GM15510 (cell line): ENCODE results near the gene TAGLN.

ENCODE experiments used
- POLR2A ChIP-seq: IDR thresholded peaks from 3 replicates; pipeline ENCODE4 v1.6.1; 2011; ENCODE audit warnings: borderline replicate concordance; ENCODE audit not compliant: insufficient read length; ENCODE audit errors: extremely low read depth

The TAGLN gene

DNA sequence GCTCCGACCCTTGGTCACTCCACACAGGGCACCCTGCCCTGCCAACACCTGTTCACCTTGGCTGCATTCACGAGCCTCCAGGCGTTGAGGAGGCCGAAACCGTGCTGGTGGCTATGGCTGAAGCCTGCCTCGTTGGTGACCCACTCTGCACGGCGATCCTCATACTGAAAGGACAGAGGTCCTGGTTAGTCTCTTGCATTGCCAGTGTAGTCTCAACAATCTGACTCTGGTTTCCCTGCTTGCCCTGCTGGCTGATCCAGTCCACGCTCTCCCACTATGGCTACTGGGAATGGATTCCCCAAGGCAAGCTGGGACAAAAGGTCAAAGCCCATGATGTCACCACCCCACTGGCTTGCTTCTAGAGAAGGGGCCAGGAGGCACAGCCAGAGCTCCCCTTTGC is 19.8 kb downstream of the TAGLN start:
- TF ChIP-seq POLR2A: no peak

DNA sequence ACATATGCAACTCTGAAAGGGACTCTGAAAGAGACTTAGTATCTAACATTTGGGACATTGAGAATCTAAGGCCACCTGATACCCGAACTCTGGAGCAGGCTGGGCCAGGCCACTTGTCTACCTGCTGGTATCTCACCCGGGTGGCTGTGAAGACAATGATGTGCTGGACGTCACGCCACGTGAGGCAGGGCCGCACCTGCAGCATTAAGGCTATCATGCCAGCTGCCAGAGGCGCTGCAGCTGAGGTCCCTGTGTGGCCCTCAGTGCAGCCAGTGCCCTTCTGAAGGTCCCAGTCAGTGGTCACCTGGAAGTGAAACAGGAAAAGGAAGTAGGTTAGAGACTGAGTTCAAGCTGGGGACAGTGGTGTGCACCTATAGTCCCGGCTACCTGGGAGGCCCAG is 20.3 kb downstream of the TAGLN start:
- TF ChIP-seq POLR2A: no peak

GRCh38 chr11:117219995-117220394 is 20.8 kb downstream of the TAGLN start:
- no peak for TF ChIP-seq POLR2A

DNA sequence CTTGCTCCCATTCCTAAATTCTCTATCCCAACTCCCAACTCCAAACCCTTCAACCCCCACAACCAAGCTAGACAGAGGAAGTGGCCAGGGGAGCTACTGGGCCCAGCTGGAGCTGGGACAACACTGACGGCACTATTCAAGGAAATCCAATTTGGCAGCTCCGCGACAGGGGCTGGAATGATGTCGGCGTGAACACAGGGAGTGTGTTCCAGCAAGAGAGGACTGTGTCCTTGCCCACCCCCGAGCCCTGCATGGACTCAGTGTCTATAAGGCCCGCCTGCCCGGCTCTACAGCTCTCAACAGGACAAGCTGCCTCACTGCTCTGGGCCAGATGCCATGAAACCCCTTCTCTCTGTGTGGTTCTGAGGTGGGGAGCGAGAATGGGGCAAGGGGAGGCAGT is 21.4 kb downstream of the TAGLN start:
- no peak for TF ChIP-seq POLR2A

DNA sequence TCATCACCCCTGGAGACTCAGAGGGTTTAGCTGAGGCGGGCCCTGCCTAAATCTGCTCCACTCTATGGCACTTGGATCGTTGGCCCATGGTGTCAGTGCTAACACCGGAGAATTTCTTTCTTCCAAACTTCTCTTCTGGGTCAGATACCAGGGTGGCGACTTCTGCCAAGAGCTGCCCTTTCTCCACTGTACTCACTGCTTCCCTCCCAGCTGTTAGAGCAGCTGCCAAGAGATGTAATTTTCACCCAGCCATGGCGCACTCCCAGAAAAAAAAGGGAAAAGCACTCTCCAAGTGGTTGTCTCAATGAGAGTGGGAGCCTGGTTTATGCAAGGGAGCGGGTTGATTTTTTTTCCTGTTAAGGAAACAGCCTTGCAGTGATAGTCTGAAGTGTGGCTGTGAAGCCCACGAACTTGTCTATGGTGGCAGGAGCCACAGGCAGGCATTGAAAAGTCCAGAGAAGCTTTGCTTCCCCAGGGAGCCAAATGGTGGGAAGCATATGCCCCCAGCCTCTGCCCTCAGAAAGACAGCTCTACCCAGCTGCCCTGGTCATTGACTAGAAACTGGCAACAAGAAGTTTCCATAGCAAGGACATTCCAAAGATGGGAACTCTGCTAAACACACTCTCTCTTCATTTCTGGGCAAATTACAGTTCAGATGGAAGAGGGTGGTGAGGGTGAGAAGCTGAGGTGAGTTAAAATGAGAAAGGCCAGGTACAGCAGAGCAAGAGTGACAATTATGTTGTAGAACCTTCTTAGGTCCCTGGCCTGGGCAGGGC is 22.0 kb downstream of the TAGLN start:
- no peak for TF ChIP-seq POLR2A

GRCh38 chr11:117221775-117222517 is 22.8 kb downstream of the TAGLN start:
- TF ChIP-seq POLR2A: no peak

DNA sequence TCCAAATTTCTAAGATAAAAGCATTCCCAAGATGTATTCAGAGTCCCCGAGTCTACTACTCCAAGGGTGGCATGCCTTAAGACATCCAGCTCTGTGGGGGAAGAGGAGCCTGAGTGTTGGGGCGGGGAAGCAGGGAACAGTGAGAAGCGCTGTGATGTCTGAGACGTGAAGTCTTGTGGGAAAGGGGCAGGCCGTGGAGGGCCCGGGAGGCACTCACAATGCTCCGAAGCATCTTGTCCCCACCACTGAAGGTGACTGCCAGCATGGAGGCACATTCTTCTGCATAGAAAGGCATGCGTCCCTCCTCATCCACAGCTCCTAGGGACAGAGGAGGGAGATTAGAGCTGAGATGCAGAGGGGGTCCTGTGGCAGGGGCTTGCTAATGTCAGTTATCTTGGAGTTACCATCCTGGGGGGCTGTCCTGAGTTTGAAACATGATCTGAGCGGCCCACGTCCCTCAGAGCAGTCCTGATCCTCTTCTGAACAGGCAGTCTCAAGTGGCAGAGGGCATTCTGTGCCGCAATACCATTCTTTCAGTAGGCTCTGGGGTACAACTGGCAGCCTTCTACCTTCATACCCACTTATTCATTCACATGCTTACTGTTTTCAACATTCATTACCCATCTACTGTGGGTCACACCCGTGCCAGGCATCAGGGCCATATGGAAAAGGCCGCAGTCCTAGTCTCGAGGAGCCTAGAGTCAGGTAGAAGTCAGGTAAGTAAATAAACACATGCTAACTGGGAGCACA is 24.0 kb downstream of the TAGLN start:
- no peak for TF ChIP-seq POLR2A

DNA sequence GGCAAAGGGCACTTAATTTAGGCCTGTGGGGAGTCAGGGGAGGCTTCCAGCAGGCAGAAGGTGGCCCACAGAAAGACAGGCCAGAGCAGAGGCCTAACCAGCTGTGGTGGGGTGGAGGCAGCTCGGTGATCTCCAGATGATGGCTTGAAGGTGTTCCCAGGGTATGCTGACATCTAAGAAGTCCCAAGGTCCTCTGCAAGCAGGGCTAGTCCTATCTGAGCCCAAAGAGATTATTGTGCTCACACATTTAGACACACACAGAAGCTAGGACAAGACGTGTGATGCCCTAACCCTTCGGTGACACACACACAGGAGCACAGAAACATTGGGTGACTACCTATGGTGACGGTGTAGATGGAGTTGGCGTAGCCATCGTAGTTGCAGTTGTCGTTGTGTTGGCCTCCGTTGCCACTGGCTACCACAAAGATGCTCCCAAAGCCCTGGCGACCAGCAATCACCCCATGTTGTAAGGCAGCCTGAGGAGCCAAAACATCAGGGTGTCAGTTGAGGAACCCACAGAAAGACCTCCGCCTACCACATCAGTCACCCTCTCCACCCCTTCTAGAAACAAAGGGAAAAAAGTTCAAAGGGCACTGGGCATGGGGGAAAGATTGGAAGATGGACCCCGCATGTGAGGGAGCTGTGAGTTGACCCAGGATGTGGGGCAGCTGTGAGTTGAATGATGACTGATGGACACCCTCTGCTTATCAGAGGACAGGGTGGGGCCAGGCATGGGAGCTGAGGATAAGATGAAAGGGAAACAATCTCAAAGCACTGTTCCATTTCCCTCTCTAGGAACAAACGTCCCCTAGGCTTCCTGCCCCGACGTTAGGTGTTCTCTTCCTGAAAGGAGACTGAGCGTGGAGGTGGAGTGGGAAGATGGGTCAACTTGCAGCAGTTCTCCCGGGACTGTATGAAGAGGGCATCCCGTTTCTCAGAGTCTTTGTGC is 24.8 kb downstream of the TAGLN start:
- no peak for TF ChIP-seq POLR2A

- TF ChIP-seq POLR2A: no peak
These were observed 26.5 kb downstream of the TAGLN start for GRCh38 chr11:117225553-117226170.

DNA sequence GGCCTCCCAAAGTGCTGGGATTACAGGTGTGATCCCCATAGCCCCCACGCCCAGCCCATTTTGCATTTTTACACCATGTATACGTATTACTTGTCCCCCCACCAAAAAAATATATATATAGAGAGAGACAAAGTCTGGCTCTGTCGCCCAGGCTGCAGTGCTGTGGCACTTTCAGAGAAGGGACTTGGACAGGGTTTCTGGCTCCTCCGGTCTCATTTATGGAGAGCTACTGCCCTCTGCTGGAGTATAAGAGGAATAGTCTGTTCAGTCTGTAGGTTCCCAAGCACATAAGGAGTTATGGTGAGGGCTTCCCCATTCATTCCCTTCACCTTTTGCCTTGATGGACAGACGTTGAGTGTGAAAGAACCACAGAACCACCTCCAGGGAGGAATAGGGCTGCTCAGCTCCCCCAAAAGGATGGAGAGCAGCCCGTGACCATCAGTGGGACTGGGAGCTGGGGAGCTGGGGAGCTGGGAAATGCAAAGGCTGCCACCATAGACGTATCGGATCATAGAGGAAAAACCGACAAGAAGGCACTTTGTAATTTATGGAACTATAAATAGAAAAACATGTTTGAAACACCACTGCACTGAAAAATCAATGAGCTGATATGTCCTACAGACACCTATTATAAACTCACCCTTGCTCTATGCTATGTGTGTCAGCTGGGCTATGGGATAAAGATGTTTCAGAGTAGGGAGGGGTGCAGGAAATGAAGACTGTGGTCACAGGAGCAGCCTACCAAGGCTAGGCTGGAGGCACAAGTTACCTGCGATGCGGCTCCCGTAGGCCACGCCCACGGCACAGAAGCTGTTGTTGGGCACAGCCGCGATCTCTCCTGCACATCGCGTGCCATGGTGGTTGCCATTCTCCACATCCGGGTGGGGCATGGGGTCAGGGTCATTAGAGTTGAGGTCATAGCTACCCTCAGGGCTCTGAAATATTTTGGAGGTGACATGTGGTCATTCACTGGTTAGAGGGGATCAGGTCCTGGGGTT is 27.5 kb downstream of the TAGLN start:
- TF ChIP-seq POLR2A: no peak

DNA sequence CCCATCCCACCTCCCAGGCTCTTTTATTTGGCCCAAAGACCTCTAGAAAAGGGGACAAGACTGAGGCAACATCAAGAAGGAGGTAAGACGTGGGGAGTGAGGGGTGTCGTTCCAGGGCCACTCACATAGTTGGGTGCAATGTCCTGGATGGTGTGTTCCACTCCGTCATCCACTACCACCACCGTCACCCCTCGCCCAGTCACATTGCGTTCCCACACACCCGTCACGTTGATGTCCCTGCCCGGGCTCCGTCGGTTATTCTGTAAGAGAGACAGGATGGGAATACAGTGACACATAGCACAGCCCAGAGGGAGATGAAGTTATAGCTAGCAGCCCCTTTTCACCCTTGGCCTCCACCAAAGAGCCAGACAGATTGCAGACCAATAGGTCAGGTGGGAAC is 28.9 kb downstream of the TAGLN start:
- TF ChIP-seq POLR2A: no peak

DNA sequence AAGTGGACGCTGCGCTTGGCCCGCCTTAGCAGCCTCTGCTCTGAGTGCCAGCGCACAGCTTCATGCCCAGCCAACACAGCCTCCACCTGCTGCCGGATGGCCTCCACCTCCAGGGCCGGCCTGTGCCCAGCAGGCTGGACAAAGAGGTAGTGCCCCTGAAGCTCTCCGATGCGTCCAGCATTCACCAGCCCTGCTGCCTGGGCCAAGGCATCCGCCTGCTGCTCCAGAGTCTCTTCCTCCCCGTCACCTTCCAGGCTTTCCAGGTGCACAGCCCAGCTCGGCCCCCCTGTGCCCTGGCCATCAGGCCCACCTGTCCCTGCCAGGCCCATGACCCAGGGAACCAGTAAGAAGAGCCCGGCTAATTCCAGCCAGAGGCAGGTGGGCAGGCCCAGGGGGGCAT is 30.2 kb downstream of the TAGLN start:
- TF ChIP-seq POLR2A: no peak

- no peak for TF ChIP-seq POLR2A
These were observed 30.7 kb downstream of the TAGLN start for GRCh38 chr11:117229931-117230285.
